ENCODE measurements around the gene CYTH3.

CYTH3 gene

GRCh38 chr7:6238309-6238925 lies 34.0 kb downstream of the CYTH3 start:
- TF ChIP-seq CTCF (IDR thresholded peaks at IDR 0.05), result no peak
- no peak for TF ChIP-seq ZFX (IDR thresholded peaks at IDR 0.05; ENCODE audit: borderline replicate concordance)
- peak overlapping the region; percentile 74 for H3K27ac ChIP-seq

GRCh38 chr7:6237730-6238129 lies 34.7 kb downstream of the CYTH3 start:
- TF ChIP-seq ZFX (IDR thresholded peaks at IDR 0.05; ENCODE audit: borderline replicate concordance), result no peak
- TF ChIP-seq CTCF (IDR thresholded peaks at IDR 0.05), result no peak
- H3K27ac ChIP-seq, result peak overlapping the region; percentile 74

- H3K27ac ChIP-seq, result peak overlapping the region; percentile 74
- no peak for TF ChIP-seq ZFX (IDR thresholded peaks at IDR 0.05; ENCODE audit: borderline replicate concordance)
- no peak for TF ChIP-seq CTCF (IDR thresholded peaks at IDR 0.05)
Observed at GRCh38 chr7:6237011-6237410, 35.4 kb downstream of the CYTH3 start.

- H3K27ac ChIP-seq, result no peak overlapping the region
- TF ChIP-seq ZFX (IDR thresholded peaks at IDR 0.05; ENCODE audit: borderline replicate concordance) (no peak), CTCF (IDR thresholded peaks at IDR 0.05) (no peak)
Observed at GRCh38 chr7:6235029-6235871, 37.2 kb downstream of the CYTH3 start.

- H3K27ac ChIP-seq, result no peak overlapping the region
- no peak for TF ChIP-seq CTCF (IDR thresholded peaks at IDR 0.05)
- no peak for TF ChIP-seq ZFX (IDR thresholded peaks at IDR 0.05; ENCODE audit: borderline replicate concordance)
Observed at GRCh38 chr7:6234384-6234783, 38.0 kb downstream of the CYTH3 start.

GRCh38 chr7:6232534-6232933 lies 39.9 kb downstream of the CYTH3 start:
- no peak overlapping the region for H3K27ac ChIP-seq
- TF ChIP-seq ZFX (IDR thresholded peaks at IDR 0.05; ENCODE audit: borderline replicate concordance) (no peak), CTCF (IDR thresholded peaks at IDR 0.05) (no peak)

- H3K27ac ChIP-seq, result no peak overlapping the region
- TF ChIP-seq CTCF (IDR thresholded peaks at IDR 0.05) (no peak), ZFX (IDR thresholded peaks at IDR 0.05; ENCODE audit: borderline replicate concordance) (no peak)
Observed at GRCh38 chr7:6232116-6232515, 40.3 kb downstream of the CYTH3 start.

Measured in 22Rv1 (cell line).